WTC11 (cell line): ENCODE results near the gene SIX2.

Experiments used
- CBFB ChIP-seq: sonication (generic); formaldehyde crosslinking; IDR thresholded peaks from 2 replicates; pipeline ENCODE4 v1.8.1; 2022; ENCODE audit warnings: mild to moderate bottlenecking, low read depth, missing genetic modification reagents
- CREB1 ChIP-seq: sonication (generic); formaldehyde crosslinking; IDR thresholded peaks from 2 replicates; pipeline ENCODE4 v1.8.0; 2023; ENCODE audit warnings: mild to moderate bottlenecking, missing genetic modification reagents
- FOXJ3 ChIP-seq: sonication (generic); formaldehyde crosslinking; IDR thresholded peaks from 2 replicates; pipeline ENCODE4 v1.9.0; 2021; ENCODE audit warnings: missing genetic modification reagents, mild to moderate bottlenecking, borderline replicate concordance
- JAZF1 ChIP-seq: fragments of 250-450 bp; sonication (Bioruptor Pico); IDR thresholded peaks from 2 replicates; pipeline ENCODE4 v1.9.0; 2021; ENCODE audit warnings: moderate library complexity, mild to moderate bottlenecking, inconsistent platforms
- MAX ChIP-seq: sonication (generic); formaldehyde crosslinking; IDR thresholded peaks from 2 replicates; pipeline ENCODE4 v1.8.0; 2022; ENCODE audit warnings: mild to moderate bottlenecking, missing genetic modification reagents
- NFE2L1 ChIP-seq: sonication (generic); formaldehyde crosslinking; IDR thresholded peaks from 2 replicates; pipeline ENCODE4 v1.8.1; 2023; ENCODE audit warnings: missing genetic modification reagents
- NFYB ChIP-seq: sonication (generic); formaldehyde crosslinking; conservative IDR thresholded peaks from 2 replicates; pipeline ENCODE4 v1.8.0; 2022; ENCODE audit warnings: low read depth, missing genetic modification reagents
- SOX15 ChIP-seq: fragments of 250-450 bp; sonication (Bioruptor Pico); IDR thresholded peaks from 2 replicates; pipeline ENCODE4 v1.9.0; 2021; ENCODE audit warnings: mild to moderate bottlenecking
- ZNF317 ChIP-seq: sonication (generic); formaldehyde crosslinking; IDR thresholded peaks from 2 replicates; pipeline ENCODE4 v1.8.1; 2023; ENCODE audit warnings: low read depth, mild to moderate bottlenecking, moderate library complexity, missing genetic modification reagents, borderline replicate concordance
- ZNF423 ChIP-seq: fragments of 250-450 bp; sonication (Bioruptor Pico); IDR thresholded peaks from 2 replicates; pipeline ENCODE4 v2.1.2; 2022; ENCODE audit warnings: mild to moderate bottlenecking, moderate library complexity
- TF ChIP-seq, protein P1 (sequence below): fragments of 250-450 bp; sonication (Bioruptor Pico); IDR thresholded peaks from 2 replicates; pipeline ENCODE4 v1.9.0; 2021; ENCODE audit warnings: mild to moderate bottlenecking, borderline replicate concordance
- TF ChIP-seq, protein P2 (sequence below): fragments of 200-600 bp; IDR thresholded peaks from 2 replicates; pipeline ENCODE4 v1.8.0; 2022; ENCODE audit warnings: antibody characterized with exemption
- TF ChIP-seq, protein P3 (sequence below): sonication (generic); formaldehyde crosslinking; IDR thresholded peaks from 2 replicates; pipeline ENCODE4 v1.8.1; 2023; ENCODE audit warnings: mild to moderate bottlenecking, missing genetic modification reagents, moderate library complexity
- TF ChIP-seq, protein P4 (sequence below): sonication (generic); formaldehyde crosslinking; conservative IDR thresholded peaks from 2 replicates; pipeline ENCODE4 v1.8.1; 2022; ENCODE audit warnings: mild to moderate bottlenecking, missing genetic modification reagents

GRCh38 chr2:44962176-44962695 is 47.0 kb downstream of the SIX2 start:
- TF ChIP-seq, protein P1, sequence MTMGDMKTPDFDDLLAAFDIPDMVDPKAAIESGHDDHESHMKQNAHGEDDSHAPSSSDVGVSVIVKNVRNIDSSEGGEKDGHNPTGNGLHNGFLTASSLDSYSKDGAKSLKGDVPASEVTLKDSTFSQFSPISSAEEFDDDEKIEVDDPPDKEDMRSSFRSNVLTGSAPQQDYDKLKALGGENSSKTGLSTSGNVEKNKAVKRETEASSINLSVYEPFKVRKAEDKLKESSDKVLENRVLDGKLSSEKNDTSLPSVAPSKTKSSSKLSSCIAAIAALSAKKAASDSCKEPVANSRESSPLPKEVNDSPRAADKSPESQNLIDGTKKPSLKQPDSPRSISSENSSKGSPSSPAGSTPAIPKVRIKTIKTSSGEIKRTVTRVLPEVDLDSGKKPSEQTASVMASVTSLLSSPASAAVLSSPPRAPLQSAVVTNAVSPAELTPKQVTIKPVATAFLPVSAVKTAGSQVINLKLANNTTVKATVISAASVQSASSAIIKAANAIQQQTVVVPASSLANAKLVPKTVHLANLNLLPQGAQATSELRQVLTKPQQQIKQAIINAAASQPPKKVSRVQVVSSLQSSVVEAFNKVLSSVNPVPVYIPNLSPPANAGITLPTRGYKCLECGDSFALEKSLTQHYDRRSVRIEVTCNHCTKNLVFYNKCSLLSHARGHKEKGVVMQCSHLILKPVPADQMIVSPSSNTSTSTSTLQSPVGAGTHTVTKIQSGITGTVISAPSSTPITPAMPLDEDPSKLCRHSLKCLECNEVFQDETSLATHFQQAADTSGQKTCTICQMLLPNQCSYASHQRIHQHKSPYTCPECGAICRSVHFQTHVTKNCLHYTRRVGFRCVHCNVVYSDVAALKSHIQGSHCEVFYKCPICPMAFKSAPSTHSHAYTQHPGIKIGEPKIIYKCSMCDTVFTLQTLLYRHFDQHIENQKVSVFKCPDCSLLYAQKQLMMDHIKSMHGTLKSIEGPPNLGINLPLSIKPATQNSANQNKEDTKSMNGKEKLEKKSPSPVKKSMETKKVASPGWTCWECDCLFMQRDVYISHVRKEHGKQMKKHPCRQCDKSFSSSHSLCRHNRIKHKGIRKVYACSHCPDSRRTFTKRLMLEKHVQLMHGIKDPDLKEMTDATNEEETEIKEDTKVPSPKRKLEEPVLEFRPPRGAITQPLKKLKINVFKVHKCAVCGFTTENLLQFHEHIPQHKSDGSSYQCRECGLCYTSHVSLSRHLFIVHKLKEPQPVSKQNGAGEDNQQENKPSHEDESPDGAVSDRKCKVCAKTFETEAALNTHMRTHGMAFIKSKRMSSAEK: no peak
- TF ChIP-seq JAZF1 (no peak), MAX (CRISPR knock-in tag) (no peak), ZNF423 (CRISPR knock-in tag) (no peak), CBFB (CRISPR knock-in tag) (no peak), ZNF317 (CRISPR knock-in tag) (no peak), NFE2L1 (no peak), CREB1 (no peak), NFYB (CRISPR knock-in tag) (no peak), SOX15 (CRISPR knock-in tag) (no peak), FOXJ3 (CRISPR knock-in tag) (no peak)
- TF ChIP-seq, protein P2, sequence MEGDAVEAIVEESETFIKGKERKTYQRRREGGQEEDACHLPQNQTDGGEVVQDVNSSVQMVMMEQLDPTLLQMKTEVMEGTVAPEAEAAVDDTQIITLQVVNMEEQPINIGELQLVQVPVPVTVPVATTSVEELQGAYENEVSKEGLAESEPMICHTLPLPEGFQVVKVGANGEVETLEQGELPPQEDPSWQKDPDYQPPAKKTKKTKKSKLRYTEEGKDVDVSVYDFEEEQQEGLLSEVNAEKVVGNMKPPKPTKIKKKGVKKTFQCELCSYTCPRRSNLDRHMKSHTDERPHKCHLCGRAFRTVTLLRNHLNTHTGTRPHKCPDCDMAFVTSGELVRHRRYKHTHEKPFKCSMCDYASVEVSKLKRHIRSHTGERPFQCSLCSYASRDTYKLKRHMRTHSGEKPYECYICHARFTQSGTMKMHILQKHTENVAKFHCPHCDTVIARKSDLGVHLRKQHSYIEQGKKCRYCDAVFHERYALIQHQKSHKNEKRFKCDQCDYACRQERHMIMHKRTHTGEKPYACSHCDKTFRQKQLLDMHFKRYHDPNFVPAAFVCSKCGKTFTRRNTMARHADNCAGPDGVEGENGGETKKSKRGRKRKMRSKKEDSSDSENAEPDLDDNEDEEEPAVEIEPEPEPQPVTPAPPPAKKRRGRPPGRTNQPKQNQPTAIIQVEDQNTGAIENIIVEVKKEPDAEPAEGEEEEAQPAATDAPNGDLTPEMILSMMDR: no peak
- TF ChIP-seq, protein P3, sequence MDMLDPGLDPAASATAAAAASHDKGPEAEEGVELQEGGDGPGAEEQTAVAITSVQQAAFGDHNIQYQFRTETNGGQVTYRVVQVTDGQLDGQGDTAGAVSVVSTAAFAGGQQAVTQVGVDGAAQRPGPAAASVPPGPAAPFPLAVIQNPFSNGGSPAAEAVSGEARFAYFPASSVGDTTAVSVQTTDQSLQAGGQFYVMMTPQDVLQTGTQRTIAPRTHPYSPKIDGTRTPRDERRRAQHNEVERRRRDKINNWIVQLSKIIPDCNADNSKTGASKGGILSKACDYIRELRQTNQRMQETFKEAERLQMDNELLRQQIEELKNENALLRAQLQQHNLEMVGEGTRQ (CRISPR knock-in tag): no peak
- TF ChIP-seq, protein P4, sequence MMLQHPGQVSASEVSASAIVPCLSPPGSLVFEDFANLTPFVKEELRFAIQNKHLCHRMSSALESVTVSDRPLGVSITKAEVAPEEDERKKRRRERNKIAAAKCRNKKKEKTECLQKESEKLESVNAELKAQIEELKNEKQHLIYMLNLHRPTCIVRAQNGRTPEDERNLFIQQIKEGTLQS (CRISPR knock-in tag): no peak
